Activated CD4-positive, alpha-beta T cell treated with anti-CD3 and anti-CD28 coated beads, Interleukin-2, amount 50 U/mL, for 48 hours (primary cell): ENCODE results near the gene RCN1.
"Not testable (repeated sequence)": the region's sequence is repeated elsewhere in the genome, so short reads cannot be mapped to it uniquely, and the experiment has no call there.

Experiments used
- DNase-seq, 2 experiments: peaks; one replicate each; pipeline ENCODE4 v3.0.0-alpha.2; 2020

The RCN1 gene

GRCh38 chr11:32113920-32114203 is 23.0 kb downstream of the RCN1 start:
- DNase-seq = no peak

GRCh38 chr11:32115446-32115845 is 24.6 kb downstream of the RCN1 start:
- no peak for DNase-seq

GRCh38 chr11:32116668-32117067 is 25.8 kb downstream of the RCN1 start:
- DNase-seq = no peak

GRCh38 chr11:32118025-32118974 is 27.4 kb downstream of the RCN1 start:
- no peak for DNase-seq

- not testable (repeated sequence) for DNase-seq
These were observed 28.3 kb downstream of the RCN1 start for GRCh38 chr11:32119139-32119538.

- no peak for DNase-seq
These were observed 30.1 kb downstream of the RCN1 start for GRCh38 chr11:32121012-32121411.

- DNase-seq = no peak
These were observed 31.3 kb downstream of the RCN1 start for GRCh38 chr11:32122200-32122599.

- DNase-seq = no peak
These were observed 40.4 kb downstream of the RCN1 start for GRCh38 chr11:32131321-32131720.

GRCh38 chr11:32136657-32137056 is 45.8 kb downstream of the RCN1 start:
- DNase-seq = no peak

- no peak for DNase-seq
These were observed 46.4 kb downstream of the RCN1 start for GRCh38 chr11:32137263-32137662.

- DNase-seq = no peak
These were observed 47.0 kb downstream of the RCN1 start for GRCh38 chr11:32137869-32138268.

- DNase-seq = no peak
These were observed 48.0 kb downstream of the RCN1 start for GRCh38 chr11:32138902-32139301.

- no peak for DNase-seq
These were observed 49.1 kb downstream of the RCN1 start for GRCh38 chr11:32139896-32140520.

GRCh38 chr11:32141745-32142546 is 51.1 kb downstream of the RCN1 start:
- no peak for DNase-seq

- no peak for DNase-seq
These were observed 52.5 kb downstream of the RCN1 start for GRCh38 chr11:32143378-32143777.

GRCh38 chr11:32145282-32145681 is 54.4 kb downstream of the RCN1 start:
- no peak for DNase-seq

GRCh38 chr11:32148895-32149294 is 58.0 kb downstream of the RCN1 start:
- no peak for DNase-seq

- no peak for DNase-seq
These were observed 58.9 kb downstream of the RCN1 start for GRCh38 chr11:32149748-32150147.

- no peak for DNase-seq
These were observed 60.2 kb downstream of the RCN1 start for GRCh38 chr11:32151027-32151426.

- no peak for DNase-seq
These were observed 61.3 kb downstream of the RCN1 start for GRCh38 chr11:32152216-32152615.

- DNase-seq = no peak
These were observed 61.9 kb downstream of the RCN1 start for GRCh38 chr11:32152821-32153220.

- DNase-seq = no peak
These were observed 62.9 kb downstream of the RCN1 start for GRCh38 chr11:32153747-32154146.

GRCh38 chr11:32154275-32154674 is 63.4 kb downstream of the RCN1 start:
- no peak for DNase-seq
